ENCODE results near the gene NSMF.

DNA sequence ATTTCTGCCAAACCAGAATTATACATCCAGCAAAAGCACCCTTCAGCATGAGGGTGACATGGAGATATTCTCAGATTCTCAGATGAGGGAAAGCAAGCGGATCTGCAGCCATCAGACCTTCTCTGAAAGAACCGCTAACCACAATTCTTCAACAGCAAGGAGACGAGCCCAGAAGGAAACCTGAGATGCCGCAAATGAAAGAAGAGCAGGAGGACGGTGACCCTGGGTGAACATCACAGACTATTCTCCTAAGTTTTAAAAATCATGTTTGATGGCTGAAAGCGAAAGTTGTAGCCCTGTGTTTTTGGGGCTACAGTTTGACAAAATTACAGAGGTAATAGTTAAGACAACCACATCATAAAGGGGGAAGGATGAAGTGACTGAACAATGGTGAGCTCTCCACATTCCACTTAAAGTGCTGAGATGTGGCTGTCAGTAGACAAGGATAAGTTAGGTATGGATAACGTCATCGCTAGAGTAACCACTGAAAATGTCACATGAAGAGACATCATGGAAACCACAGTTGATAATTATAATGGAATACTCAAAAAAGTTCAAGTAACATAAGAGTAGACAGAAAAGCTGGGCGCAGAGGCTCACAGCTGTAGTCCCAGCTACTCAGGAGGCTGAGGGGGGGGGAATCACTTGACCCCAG lies 31.5 kb upstream of the NSMF start:
- no peak for TF ChIP-seq SUZ12 (IDR thresholded peaks at IDR 0.05)
- TF ChIP-seq FOXA1 (IDR thresholded peaks at IDR 0.05) = no peak
- no peak for TF ChIP-seq TARDBP (IDR thresholded peaks at IDR 0.05)
- no peak for TF ChIP-seq BHLHE40 (IDR thresholded peaks at IDR 0.05; ENCODE audit: borderline replicate concordance)
- TF ChIP-seq FOXM1 (IDR thresholded peaks at IDR 0.05; ENCODE audit: borderline replicate concordance) = no peak
